Kidney epithelial cell (primary cell): ENCODE data around the gene JCAD. TPM values are rescaled to one million over a fixed set of nuclear protein-coding genes. Genes with fewer than 3 reads are reported as not detected.
"Not testable (repeated sequence)": the region's sequence is repeated elsewhere in the genome, so short reads cannot be mapped to it uniquely, and the experiment has no call there.

Experiments used
- DNase-seq: peaks from one replicate; pipeline ENCODE4 v3.0.0-alpha.2; 2010; ENCODE audit warnings: low read depth
- H3K27me3 ChIP-seq: 2 replicates; pipeline ENCODE4 v1.6.0; 2011; ENCODE audit warnings: low read length; ENCODE audit not compliant: control insufficient read depth, insufficient read depth
- H3K36me3 ChIP-seq: 2 replicates; pipeline ENCODE4 v1.5.1; 2011; ENCODE audit warnings: low read length; ENCODE audit not compliant: control insufficient read depth, insufficient read depth
- H3K4me3 ChIP-seq: 2 replicates; pipeline ENCODE4 v1.5.1; 2011; ENCODE audit warnings: low read depth, mild to moderate bottlenecking, control low read depth, low read length
- total RNA-seq: library from RNA; depleted of rRNA; stranded (reverse); fragments of >200 nt; gene quantifications from 2 replicates; pipeline ENCODE4 v1.2.3, GENCODE V29; 2015
- TF ChIP-seq, protein P1 (sequence below): IDR thresholded peaks from 2 replicates; pipeline ENCODE4 v1.5.1; 2011; ENCODE audit warnings: mild to moderate bottlenecking, moderate library complexity, low read length, control low read depth, inconsistent platforms; ENCODE audit not compliant: insufficient read depth, poor library complexity, severe bottlenecking

JCAD gene
- total RNA-seq, 1 donor from 2014 or later, result 1.7 TPM

DNA sequence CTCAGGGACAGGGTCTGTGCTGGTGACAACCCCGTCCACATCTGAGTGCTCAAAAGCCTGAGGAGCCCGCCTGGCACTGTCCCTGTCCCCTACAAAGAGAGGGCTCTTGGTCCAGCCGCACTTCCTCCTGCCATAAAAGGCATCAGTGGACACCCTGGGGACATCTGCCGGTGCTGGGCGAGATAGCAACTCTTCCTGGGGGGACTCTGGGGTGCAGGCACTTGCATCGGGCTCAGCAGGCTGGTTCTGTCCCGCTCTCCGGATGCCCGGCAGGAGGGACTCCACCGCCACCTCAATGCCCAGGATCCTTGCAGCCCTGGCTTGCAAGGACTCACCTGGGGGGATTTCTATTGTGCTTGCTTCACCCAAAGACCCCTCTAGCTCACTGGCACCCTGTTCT is 32.8 kb downstream of the JCAD start:
- Histone ChIP-seq H3K36me3 (no peaks in the 10 kb centered on the region), H3K27me3 (no peaks in the 10 kb centered on the region), H3K4me3 (no peak overlapping the region)
- TF ChIP-seq, protein P1, sequence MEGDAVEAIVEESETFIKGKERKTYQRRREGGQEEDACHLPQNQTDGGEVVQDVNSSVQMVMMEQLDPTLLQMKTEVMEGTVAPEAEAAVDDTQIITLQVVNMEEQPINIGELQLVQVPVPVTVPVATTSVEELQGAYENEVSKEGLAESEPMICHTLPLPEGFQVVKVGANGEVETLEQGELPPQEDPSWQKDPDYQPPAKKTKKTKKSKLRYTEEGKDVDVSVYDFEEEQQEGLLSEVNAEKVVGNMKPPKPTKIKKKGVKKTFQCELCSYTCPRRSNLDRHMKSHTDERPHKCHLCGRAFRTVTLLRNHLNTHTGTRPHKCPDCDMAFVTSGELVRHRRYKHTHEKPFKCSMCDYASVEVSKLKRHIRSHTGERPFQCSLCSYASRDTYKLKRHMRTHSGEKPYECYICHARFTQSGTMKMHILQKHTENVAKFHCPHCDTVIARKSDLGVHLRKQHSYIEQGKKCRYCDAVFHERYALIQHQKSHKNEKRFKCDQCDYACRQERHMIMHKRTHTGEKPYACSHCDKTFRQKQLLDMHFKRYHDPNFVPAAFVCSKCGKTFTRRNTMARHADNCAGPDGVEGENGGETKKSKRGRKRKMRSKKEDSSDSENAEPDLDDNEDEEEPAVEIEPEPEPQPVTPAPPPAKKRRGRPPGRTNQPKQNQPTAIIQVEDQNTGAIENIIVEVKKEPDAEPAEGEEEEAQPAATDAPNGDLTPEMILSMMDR, result no peak
- no peak for DNase-seq

DNA sequence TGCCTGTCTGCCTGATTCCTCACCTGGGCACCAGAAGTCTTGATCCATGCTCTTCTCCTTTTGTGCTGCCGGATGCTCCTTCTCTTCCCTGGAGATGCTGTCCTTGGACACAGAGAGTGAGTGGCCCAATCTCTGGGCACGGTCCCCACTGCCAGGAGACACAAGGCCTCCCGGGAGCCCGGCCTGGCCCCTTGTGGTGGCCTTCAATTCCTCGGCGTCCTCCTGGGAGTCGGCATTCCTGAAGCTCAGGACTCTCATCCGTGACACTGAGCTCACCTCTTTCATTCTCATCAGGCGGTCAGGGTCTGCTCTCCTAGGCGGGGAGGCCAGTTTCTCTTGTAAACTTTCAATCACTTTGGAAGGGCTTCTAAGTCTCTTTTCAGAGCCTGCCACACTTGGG is 33.3 kb downstream of the JCAD start:
- H3K27me3 ChIP-seq, result no peaks in the 10 kb centered on the region
- no peak for DNase-seq
- H3K4me3 ChIP-seq, result no peak overlapping the region
- TF ChIP-seq, protein P1, result no peak
- no peaks in the 10 kb centered on the region for H3K36me3 ChIP-seq

DNA sequence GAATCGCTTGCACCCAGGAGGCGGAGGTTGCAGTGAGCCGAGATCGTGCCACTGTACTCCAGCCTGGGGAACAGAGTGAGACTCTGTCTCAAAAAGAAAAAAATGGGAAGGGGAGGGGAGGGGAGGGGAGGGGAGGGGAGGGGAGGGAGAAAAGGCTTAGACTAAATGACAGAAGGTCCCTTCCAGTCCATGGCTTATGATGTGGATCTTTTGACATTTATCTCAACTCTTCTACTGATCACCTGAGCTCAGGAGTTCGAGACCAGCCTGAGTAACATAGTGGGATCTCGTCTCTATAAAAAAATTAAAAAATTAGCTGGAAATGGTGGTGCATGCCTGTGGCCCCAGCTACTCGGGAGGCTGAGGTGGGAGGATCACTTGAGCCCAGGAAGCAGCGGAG is 34.0 kb downstream of the JCAD start:
- DNase-seq, H3K4me3 ChIP-seq, H3K27me3 ChIP-seq, H3K36me3 ChIP-seq: not testable (repeated sequence)

DNA sequence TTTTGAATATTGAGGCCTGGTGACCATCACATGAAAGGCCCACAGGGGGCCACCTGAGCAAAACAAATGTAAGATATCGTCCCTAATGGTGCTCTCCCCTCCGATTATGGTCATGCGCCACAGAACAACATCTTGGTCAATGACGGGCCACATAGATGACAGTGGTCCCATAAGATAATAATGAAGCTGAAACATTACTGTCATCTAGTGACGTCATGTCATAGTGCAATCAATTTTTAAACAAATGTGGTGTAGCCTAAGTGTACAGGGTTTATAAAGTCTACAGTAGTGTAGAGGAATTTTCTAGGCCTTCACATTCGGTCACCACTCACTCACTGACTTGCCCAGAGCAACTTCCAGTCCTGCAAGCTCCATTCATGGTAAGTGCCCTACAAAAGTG is 36.8 kb downstream of the JCAD start:
- H3K4me3 ChIP-seq, result no peak overlapping the region
- no peaks in the 10 kb centered on the region for H3K27me3 ChIP-seq
- H3K36me3 ChIP-seq, result no peaks in the 10 kb centered on the region
- no peak for DNase-seq
- TF ChIP-seq, protein P1, result no peak

DNA sequence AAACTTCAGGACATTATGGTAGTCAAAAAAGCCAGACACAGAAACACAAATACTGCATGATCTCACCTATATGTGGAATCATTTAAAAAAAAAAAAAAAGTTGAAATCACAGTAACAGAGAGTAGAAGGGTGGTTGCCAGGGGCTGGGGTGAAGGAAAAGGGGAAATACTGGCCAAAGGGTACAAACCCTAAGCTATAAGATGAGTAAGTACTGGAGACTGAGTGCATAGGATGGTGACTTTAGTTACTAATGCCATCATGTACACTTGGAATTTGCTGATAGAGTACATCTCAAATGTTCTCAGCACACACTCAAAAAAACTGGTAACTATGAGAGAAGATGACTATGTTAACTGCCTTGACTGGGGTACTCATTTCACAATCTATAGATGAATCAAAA is 39.9 kb downstream of the JCAD start:
- H3K36me3 ChIP-seq, result no peaks in the 10 kb centered on the region
- TF ChIP-seq, protein P1, result no peak
- H3K27me3 ChIP-seq, result no peaks in the 10 kb centered on the region
- no peak for DNase-seq
- no peak overlapping the region for H3K4me3 ChIP-seq

DNA sequence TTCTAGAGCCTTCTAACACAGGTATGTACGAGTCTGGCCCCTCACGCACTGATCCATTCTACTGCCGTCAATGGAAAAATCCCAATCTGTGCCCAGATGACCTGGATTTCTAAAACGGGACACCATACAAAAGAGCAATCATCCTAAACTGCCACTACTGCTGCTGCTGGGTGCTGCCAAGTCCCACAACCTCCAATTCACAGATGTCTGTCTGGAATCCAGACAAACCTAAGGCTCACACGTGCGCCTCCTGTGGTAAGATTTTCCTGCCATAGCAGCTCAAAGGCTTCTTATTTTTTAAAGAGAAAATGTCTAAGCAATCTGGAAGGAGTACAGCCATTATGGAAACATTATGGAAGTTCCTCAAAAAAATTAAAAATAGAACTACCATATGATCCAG is 40.9 kb downstream of the JCAD start:
- H3K27me3 ChIP-seq, result no peaks in the 10 kb centered on the region
- TF ChIP-seq, protein P1, result no peak
- H3K4me3 ChIP-seq, result no peak overlapping the region
- no peak for DNase-seq
- no peaks in the 10 kb centered on the region for H3K36me3 ChIP-seq
